Stimulated activated effector memory CD8-positive, alpha-beta T cell treated with anti-CD3 and anti-CD28 coated beads, Interleukin-12 subunit alpha, Interleukin-12 subunit beta, amount 100 ng/mL, for 72 hours (primary cell): Measurements from ENCODE around the gene SRCAP.

Source experiments
- ATAC-seq: fragments of 150-1000 bp; cut with Tn5 transposase; 2 replicates; pipeline ENCODE4 v1.10.0; 2021
- DNase-seq, 2 donors: peaks; one replicate each; pipeline ENCODE4 v3.0.0; 2021 to 2022; ENCODE audit warnings: low spot score in 2 of 2
- H3K27ac Mint-ChIP-seq: one replicate; pipeline ENCODE4 v1.8.0; 2022; ENCODE audit warnings: mild to moderate bottlenecking, mixed read lengths
- H3K36me3 Mint-ChIP-seq: one replicate; pipeline ENCODE4 v1.8.0; 2022; ENCODE audit warnings: mild to moderate bottlenecking, mixed read lengths
- H3K4me1 Mint-ChIP-seq: one replicate; pipeline ENCODE4 v1.8.0; 2022; ENCODE audit warnings: mixed read lengths
- H3K4me3 Mint-ChIP-seq: one replicate; pipeline ENCODE4 v1.8.0; 2022; ENCODE audit warnings: mild to moderate bottlenecking, mixed read lengths
- H3K9me3 Mint-ChIP-seq: one replicate; pipeline ENCODE4 v1.8.0; 2022; ENCODE audit warnings: mixed read lengths

The SRCAP gene

DNA sequence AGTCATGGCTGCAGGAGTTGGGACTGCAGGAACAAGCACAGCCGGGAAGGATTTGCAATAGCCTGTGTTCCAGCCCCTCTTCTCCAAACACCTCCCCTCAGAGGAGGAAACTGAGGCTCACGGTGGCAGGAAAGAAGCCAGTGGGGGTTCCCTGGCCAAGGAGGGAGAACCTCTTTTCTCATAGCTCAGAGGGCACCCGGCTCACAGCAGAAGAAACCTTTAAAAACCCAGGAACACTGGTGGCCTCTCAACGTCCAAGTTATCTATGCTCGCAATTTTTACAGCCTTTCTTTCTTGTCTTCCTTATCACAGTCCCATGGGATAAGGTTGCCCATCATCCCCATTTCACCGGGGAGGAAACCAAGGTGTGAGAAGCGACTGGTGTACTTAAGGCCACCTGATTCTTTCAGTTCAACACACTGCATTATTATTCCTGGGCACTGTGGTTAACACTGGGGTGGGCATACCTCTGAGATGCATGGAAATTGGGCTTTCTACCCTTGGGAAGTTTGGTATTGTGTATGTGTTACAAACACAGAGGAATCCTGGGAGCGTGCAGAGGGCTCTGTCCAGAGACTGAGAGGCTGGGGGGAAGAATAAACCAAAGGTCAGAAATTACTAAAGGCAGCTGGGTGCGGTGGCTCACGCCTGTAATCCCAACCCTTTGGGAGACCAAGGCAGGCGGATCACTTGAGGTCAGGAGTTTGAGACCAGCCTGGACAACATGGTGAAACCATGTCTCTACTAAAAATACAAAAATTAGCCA lies 88.8 kb downstream of the SRCAP start:
- no peaks in the 10 kb centered on the region for H3K36me3 Mint-ChIP-seq
- peaks cover 7% of the 10 kb centered on the region for H3K4me1 Mint-ChIP-seq
- no peak for ATAC-seq
- no peaks in the 10 kb centered on the region for H3K9me3 Mint-ChIP-seq
- DNase-seq = no peak
- peak overlapping the region; percentile 94 for H3K27ac Mint-ChIP-seq
- H3K4me3 Mint-ChIP-seq = peak overlapping the region; percentile 84
